ENCODE measurements around the gene CHRM4. TPM values are rescaled to one million over a fixed set of nuclear protein-coding genes. Genes with fewer than 3 reads are reported as not detected.

CHRM4 gene
- total and polyA plus RNA-seq, 2 of the 13 experiments (the other 11 are each of a cell fraction or from before 2014, with no cell fraction given) = 0.13 to 0.21 TPM

- no peaks in the 10 kb centered on the region for H3K27me3 ChIP-seq (ENCODE audit: control insufficient read depth in 1 of 2, insufficient read depth in 2 of 2, low read length in 2 of 2)
- in situ Hi-C loops (cut with HindIII; ENCODE audit: extremely low pct_ligation_motif_present, low pct_unique_long_range_greater_than_20kb) = no loop called here
- WGBS (ENCODE audit: low lambda C conversion rate) = 97% methylated on average over 4 of the region's 26 CpGs
- no peaks in the 10 kb centered on the region for H4K20me1 ChIP-seq (ENCODE audit: insufficient read depth, low read length)
- no peaks in the 10 kb centered on the region for H3K9me3 ChIP-seq (ENCODE audit: low read length)
- H3K9ac ChIP-seq (ENCODE audit: insufficient read depth, low read depth, low read length) = no peak overlapping the region
- H3K4me1 ChIP-seq (ENCODE audit: insufficient read depth, low read length) = peaks cover 12% of the 10 kb centered on the region
- no peak overlapping the region for H2AFZ ChIP-seq (ENCODE audit: low read length)
- TF ChIP-seq SRSF4 (IDR thresholded peaks at IDR 0.05; ENCODE audit: low read depth, low read length, poor library complexity, severe bottlenecking) (no peak), ZNF317 (CRISPR knock-in tag; IDR thresholded peaks at IDR 0.05) (no peak), RFXANK (CRISPR knock-in tag; IDR thresholded peaks at IDR 0.05) (no peak), ZNF614 (CRISPR knock-in tag; IDR thresholded peaks at IDR 0.05; ENCODE audit: borderline replicate concordance) (no peak), MYPOP (CRISPR knock-in tag; IDR thresholded peaks at IDR 0.05) (no peak)
- TF ChIP-seq, protein P1, sequence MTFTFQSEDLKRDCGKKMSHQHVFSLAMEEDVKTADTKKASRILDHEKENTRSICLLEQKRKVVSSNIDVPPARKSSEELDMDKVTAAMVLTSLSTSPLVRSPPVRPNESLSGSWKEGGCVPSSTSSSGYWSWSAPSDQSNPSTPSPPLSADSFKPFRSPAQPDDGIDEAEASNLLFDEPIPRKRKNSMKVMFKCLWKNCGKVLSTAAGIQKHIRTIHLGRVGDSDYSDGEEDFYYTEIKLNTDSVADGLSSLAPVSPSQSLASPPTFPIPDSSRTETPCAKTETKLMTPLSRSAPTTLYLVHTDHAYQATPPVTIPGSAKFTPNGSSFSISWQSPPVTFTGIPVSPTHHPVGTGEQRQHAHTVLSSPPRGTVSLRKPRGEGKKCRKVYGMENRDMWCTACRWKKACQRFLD (CRISPR knock-in tag; IDR thresholded peaks at IDR 0.05; ENCODE audit: borderline replicate concordance) = no peak
- intact Hi-C loops (cut with micrococcal nuclease; ENCODE audit: unreplicated experiment) = no loop called here
- no peak overlapping the region for H3K4me3 ChIP-seq (replicated peaks in 1 of 3; ENCODE audit: insufficient read depth in 1 of 3, low read depth in 2 of 3, low read length in 3 of 3)
- DNase-seq (ENCODE audit: low spot score) (no peak), FAIRE-seq (no peak), ATAC-seq (no peak)
- ChIA-PET CTCF (ENCODE audit: low intra/inter-chr PET ratio, low total read pairs) (no interaction called here), POLR2A (no interaction called here)
- no peaks in the 10 kb centered on the region for H3K79me2 ChIP-seq (ENCODE audit: insufficient read depth, low read length)
- H3K4me2 ChIP-seq (ENCODE audit: low read depth, low read length) = no peak overlapping the region
- BruUV-seq (replicated peaks) = no TSS peak
- H3K36me3 ChIP-seq (replicated peaks in 1 of 2; ENCODE audit: control insufficient read depth in 1 of 2, insufficient read depth in 2 of 2, low read length in 2 of 2) = 0 out of 5 replicates have a peak, but pooled peaks cover 0 to 3% of the 10 kb centered on the region in 2 experiments
- no peak overlapping the region for H3K27ac ChIP-seq (ENCODE audit: extremely low read length, insufficient read depth, low read length)
These were observed 30.1 kb downstream of the CHRM4 start for GRCh38 chr11:46361283-46362155.
